Lower leg skin (tissue), 4 donors: ENCODE results near the gene SRPK3. TPM values are rescaled to one million over a fixed set of nuclear protein-coding genes. Genes with fewer than 3 reads are reported as not detected.
"Not testable (repeated sequence)": the region's sequence is repeated elsewhere in the genome, so short reads cannot be mapped to it uniquely, and the experiment has no call there.

ENCODE experiments used
- DNase-seq, 2 donors: peaks; one replicate each; pipeline ENCODE4 v3.0.0-alpha.2; 2019; ENCODE audit warnings: low spot score in 2 of 2
- H3K4me3 ChIP-seq: fragments of 200-600 bp; sonication (generic); 2 replicates; pipeline ENCODE4 v1.5.1; 2017; ENCODE audit warnings: mild to moderate bottlenecking, low read depth; ENCODE audit not compliant: poor library complexity, severe bottlenecking
- POLR2A ChIP-seq, 2 donors: fragments of 450-650 bp; IDR thresholded peaks; one replicate each; pipeline ENCODE4 v1.6.1; 2016 to 2017; ENCODE audit warnings: antibody characterized with exemption in 2 of 2, mild to moderate bottlenecking in 1 of 2, moderate library complexity in 1 of 2
- WGBS, 2 donors: methylation state at CpG; one replicate each; pipeline ENCODE4 v1.1.5; 2018; 5-methylcytosine and 5-hydroxymethylcytosine counted together
- intact Hi-C: fragments of 100-400 bp; cut with DNase I; formaldehyde crosslinking; loops from one replicate; pipeline ENCODE4 v1.15.0; 2023; ENCODE audit warnings: low total_unique reads
- total RNA-seq, 4 donors: library from RNA; depleted of rRNA; stranded (reverse); fragments of >200 nt; gene quantifications; one replicate each; pipeline ENCODE4 v1.1.0, GENCODE V29; 2016
- TF ChIP-seq, protein P1 (sequence below), 3 donors: fragments of 450-650 bp; IDR thresholded peaks; one replicate each; pipeline ENCODE4 v1.5.1; 2016; ENCODE audit warnings: antibody characterized with exemption in 3 of 3, mild to moderate bottlenecking in 3 of 3, moderate library complexity in 2 of 3

Gene SRPK3
- total RNA-seq, 4 donors from 2014 or later, result 0.30 to 0.79 (median 0.36) TPM; not detected in 1

DNA sequence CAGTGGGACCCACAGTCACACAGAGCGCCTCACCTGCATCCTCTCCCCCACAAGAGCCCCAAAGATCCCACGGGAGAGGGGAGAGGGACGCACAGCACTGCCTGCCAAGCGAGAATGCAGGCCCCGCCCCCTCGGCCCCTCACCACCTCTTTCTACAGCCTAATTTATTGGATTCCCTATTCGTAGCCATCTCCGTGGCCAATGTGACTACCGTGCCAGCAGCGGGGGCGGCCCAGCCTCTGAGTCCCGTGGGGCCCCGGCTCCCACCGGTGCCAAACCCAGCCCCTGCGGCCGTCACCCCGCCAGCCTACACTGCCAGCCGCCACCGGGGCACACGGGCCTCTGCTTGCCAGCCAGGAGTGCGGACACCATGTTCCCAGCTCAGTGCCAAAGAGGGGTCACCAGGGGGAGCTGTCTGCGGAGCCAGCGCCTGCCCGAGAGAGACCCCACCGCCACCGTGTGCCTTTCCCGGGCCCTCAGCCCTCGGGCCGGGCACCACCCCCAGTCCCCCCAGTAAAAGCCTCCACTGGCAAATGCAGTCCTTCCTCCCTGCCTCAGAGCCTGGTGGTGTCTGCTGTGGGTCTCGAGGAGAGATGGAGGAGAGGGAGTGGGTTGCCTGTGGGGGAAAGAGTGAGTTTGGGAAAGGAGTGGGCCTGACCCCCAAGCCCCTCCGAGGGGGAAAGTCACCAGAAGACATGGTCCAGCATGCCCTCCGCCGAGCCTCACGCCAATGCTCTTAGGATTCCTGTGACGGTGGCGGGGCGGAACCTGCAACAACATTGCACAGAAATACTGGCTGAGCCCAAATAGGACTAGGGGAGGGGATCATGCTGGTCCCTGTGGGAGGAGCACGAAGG is 36.4 kb upstream of the SRPK3 start:
- TF ChIP-seq, protein P1, sequence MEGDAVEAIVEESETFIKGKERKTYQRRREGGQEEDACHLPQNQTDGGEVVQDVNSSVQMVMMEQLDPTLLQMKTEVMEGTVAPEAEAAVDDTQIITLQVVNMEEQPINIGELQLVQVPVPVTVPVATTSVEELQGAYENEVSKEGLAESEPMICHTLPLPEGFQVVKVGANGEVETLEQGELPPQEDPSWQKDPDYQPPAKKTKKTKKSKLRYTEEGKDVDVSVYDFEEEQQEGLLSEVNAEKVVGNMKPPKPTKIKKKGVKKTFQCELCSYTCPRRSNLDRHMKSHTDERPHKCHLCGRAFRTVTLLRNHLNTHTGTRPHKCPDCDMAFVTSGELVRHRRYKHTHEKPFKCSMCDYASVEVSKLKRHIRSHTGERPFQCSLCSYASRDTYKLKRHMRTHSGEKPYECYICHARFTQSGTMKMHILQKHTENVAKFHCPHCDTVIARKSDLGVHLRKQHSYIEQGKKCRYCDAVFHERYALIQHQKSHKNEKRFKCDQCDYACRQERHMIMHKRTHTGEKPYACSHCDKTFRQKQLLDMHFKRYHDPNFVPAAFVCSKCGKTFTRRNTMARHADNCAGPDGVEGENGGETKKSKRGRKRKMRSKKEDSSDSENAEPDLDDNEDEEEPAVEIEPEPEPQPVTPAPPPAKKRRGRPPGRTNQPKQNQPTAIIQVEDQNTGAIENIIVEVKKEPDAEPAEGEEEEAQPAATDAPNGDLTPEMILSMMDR (IDR thresholded peaks at IDR 0.05), result no peak
- TF ChIP-seq POLR2A (IDR thresholded peaks at IDR 0.05), result no peak
- H3K4me3 ChIP-seq, result no peak overlapping the region
- DNase-seq, result peak in 1 of 2 donors; percentile 86
- 10 to 32% methylated on average over 16 to 37 of the region's 38 CpGs for WGBS, 2 donors
- intact Hi-C loops, result no loop called here

DNA sequence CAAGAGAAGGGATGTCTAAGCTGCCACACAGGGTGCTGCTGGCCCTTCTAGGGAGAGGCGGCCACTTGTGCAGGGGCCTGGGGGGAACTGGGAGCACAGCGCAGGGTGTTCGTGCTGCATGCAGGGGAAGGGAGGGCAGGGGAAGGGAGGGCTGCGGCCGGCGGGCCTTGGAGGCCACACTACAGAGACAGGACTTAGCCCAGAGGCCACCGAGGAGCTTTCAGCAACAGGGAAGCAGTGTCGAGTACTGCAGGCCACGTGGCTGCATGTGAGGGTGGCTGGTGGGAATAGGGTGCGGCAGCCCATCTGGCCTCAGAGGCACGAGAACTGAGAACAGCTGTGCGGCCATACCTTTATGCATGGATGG is 35.8 kb upstream of the SRPK3 start:
- intact Hi-C loops, H3K4me3 ChIP-seq: not testable (repeated sequence)
- WGBS, 2 donors, result 20 to 66% methylated on average over 10 to 12 of the region's 12 CpGs
- peak in 1 of 2 donors; percentile 83 for DNase-seq

DNA sequence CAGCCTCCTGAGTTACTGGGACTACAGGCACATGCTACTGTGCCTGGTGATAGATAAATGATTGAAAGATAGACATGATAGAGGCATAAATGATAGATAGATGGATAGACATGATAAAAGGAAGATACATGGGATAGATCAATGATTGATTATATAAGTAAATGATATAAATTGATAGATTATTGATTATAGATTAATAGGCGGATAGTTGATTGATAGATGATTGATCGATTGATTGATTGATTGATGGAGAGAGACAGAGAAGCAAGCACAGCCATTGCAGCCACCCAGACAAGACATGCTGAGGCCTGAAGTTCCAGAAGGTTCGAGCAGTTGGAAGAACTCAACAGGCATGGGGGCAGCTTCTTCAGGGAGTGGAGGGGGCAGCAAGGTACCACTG is 34.5 kb upstream of the SRPK3 start:
- no peak for DNase-seq
- WGBS, 2 donors, result 82 to 89% methylated on average over 3 of the region's 3 CpGs

DNA sequence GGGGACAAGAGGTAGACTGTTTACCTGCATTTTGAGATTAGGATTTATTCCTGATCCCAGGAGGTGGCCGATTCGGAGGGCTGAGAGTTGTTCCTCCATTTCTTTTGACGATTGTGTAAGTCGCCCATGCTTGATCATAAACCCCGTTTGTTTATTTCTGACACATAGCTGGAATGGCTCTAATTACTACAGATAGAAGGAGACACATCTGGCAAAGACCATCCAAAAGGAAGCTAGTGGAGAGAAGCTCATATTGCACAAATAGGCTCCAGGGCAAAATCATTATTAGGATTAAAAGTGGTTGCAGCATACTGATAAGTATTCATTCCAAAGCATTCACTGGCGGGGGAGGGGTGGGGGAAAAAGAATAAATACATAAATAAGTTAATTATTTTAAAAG is 33.9 kb upstream of the SRPK3 start:
- H3K4me3 ChIP-seq, DNase-seq, intact Hi-C loops: not testable (repeated sequence)
- 35 to 66% methylated on average over 6 of the region's 6 CpGs for WGBS, 2 donors

More for the DNA sequence above, 34.5 kb upstream of the SRPK3 start:
- TF ChIP-seq POLR2A (IDR thresholded peaks at IDR 0.05), result no peak
- TF ChIP-seq, protein P1 (IDR thresholded peaks at IDR 0.05), result no peak
- no peak overlapping the region for H3K4me3 ChIP-seq
- intact Hi-C loops, result no loop called here

DNA sequence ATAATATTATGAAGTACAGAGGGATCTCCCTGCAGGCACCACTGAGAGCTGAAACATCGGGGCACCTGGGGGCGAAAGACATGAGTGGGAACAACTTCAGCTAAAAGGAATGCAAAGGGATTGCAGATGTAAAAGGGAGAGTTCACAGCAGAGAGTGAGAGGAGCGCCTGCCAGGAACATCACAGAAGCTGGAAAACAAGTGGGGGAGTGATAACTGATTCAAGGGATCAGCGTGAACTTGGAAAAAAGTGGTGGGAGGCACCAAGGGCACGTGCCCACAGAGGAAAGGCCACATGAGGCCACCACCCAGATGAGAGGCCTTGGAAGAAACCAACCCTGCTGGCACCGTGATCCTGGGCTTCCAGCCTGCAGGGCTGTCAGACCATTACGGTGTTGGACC is 31.8 kb upstream of the SRPK3 start:
- 82 to 85% methylated on average over 7 of the region's 7 CpGs for WGBS, 2 donors
- intact Hi-C loops, DNase-seq, H3K4me3 ChIP-seq: not testable (repeated sequence)

DNA sequence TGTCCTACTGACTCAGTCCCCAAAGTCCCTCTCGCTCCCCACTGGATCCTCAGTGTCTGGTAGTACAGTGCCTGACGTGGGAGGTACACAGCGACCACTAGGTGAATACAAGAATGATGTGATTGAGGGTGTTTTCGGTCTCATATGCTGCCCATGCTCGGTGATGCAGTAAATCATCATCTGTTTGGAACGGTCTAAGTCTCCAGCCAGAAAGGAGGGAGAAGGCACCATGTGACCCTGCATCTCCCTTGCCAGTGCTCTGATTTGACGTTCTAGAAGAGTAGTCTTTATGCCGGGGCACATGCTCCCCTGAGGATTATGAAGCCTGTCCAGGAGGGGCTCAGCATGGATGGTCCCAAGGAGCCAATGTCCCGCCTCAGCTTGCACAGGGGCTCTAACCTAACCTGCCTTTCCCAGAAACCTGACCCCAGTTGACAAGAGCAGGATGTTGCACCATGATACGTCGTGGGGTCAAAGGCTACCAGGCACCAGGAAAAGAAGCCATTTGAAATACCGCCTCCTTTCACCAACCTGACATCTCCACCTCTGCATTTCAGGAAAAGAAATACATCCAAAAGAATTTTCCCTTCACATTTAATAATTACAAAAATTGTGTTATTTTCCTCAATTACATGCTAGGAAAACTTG is 30.6 kb upstream of the SRPK3 start:
- 78 to 82% methylated on average over 11 to 12 of the region's 12 CpGs for WGBS, 2 donors
- TF ChIP-seq, protein P1 (IDR thresholded peaks at IDR 0.05), result no peak
- no peak for TF ChIP-seq POLR2A (IDR thresholded peaks at IDR 0.05)
- intact Hi-C loops, result no loop called here
- H3K4me3 ChIP-seq, result no peak overlapping the region
- DNase-seq, result no peak

DNA sequence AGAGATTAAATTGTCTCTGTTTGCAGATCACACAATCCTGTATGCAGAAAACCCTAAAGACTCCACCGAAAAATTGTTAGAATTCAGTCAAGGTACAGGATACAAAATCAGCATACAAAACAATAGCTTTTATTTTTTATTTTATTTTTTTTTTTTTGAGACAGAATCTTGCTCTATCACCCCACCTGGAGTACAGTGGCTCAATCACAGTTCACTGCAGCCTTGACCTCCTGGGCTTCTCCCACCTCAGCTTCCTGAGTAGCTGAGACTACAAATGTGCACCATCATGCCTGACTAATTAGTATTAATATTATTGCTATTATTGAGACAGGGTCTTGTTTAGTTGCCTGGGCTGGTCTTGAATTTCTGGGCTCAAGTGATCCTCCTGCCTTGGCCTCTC is 25.7 kb upstream of the SRPK3 start:
- H3K4me3 ChIP-seq, result no peak overlapping the region
- no peak for DNase-seq
- intact Hi-C loops, result no loop called here
- WGBS, 2 donors, result 77 to 94% methylated on average over 1 of the region's 1 CpG
- TF ChIP-seq, protein P1 (IDR thresholded peaks at IDR 0.05), result no peak
- no peak for TF ChIP-seq POLR2A (IDR thresholded peaks at IDR 0.05)
